GM19099 (cell line): ENCODE results near the gene C10orf105.

Experiments used
- POLR2A ChIP-seq: IDR thresholded peaks from 3 replicates; pipeline ENCODE4 v1.6.1; 2011; ENCODE audit warnings: low read depth; ENCODE audit not compliant: insufficient read length; ENCODE audit errors: extremely low read depth

C10orf105 gene

DNA sequence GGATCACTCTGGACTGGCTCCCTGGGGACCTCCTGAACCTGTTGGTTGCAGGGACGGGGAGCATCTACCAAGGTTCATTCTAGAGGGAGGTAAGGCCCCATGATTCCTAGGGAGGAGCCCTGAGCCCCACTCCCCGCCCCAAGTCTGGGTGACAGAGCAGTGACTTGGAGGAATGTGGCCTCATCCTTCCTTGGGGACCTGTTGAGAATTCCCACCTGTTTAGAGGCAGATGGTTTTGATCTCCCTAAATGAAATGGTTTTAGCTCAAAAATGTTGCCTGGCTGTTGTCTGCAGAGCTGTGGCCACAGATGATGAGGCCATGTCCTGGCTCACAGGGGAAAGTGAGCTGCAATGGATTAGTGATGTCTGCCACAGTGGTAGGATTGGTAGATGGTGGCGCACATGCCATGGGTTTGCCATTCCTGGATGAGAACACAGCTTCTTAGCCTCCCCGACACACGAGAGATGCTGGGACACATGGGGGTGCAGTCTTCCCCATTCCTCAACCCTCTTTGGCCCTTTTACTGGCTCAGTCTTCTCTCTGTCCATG lies 12.3 kb downstream of the C10orf105 start:
- no peak for TF ChIP-seq POLR2A

DNA sequence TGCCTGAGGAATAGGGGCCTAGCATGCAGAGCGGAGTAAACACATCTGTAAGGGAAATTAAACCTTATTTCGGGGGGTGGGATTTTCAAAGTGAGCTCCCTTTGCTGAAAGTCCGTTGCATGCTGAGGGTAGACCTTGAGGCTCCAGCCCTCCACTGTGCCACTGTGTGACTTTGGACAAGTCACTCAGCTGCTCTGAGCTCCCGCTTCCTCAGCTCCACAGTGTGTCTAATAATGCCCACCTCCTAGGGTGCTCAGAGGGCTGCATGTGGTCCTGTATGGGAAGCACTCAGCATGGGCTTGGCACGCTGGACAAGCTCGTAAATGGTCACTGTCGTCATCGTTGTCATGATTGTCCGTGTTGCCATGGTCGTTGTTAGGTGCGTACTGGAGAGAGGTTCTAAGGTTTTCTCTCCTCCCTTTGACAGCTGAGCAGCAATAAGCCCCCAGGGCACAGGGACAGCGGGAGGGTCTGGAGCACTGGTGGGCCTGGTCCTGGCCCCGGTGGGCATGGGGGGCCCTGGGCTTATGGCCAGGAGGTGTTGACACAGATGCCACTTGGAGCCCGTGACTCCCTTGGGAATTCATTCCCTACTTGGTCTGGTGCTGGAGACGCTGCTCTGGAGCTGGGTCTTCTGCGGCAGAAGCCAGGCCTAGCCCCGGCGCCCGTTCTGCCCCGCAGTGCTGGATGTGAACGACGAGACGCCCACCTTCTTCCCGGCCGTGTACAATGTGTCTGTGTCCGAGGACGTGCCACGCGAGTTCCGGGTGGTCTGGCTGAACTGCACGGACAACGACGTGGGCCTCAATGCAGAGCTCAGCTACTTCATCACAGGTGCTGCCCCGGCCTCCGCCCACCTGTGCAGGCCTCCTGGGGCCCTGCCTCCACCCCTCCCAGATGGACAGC lies 13.1 kb downstream of the C10orf105 start:
- TF ChIP-seq POLR2A, result no peak

DNA sequence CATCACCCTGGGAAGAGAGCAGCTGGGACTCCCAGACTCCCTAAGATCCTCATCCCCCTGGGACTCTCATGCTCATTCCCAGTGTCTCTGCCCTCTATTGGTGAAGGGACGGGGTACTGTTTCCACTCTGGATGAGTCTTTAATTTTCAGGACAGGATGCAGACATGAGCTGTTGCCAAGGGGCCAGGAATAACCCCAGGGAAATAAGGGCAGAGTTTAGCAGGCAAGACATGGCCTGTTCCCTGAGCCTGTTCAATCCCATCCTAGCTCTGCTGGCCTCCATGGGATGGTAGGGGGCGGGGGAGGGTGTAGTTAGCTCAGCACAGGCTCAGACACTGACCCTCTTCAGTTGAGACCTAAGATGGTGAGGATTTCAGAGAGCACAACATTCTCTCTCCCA lies 14.0 kb downstream of the C10orf105 start:
- no peak for TF ChIP-seq POLR2A

DNA sequence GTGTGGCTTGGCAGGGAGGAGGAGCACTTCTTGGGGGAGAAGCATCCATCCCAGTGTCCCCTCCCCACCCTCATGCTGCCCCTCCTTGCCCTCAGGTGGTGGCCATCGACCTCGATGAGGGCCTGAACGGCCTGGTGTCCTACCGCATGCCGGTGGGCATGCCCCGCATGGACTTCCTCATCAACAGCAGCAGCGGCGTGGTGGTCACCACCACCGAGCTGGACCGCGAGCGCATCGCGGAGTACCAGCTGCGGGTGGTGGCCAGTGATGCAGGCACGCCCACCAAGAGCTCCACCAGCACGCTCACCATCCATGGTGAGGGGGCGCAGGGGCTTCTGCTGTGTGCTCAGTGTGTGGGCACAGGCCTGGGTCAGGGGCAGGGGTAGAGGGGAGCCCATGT lies 14.8 kb downstream of the C10orf105 start:
- TF ChIP-seq POLR2A, result no peak

DNA sequence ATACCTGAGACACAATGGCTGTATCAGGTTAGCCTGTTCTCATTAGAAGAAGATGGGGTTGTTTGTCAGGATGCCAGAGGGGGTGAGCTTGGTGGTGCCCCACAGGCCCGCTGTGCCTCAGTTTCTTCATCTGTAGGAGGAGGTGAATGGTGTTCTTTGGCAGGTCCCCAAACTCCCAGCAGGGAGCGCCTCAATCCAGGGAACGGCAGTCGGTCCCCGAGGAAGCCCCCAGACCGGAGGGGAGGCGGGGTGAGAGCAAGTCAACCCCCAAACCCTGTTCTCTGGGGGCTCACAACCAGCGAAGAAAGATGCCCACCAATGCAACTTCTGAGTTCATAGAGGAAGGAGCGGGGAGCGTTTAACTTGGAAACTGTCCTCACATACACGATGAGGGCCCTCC lies 16.0 kb downstream of the C10orf105 start:
- no peak for TF ChIP-seq POLR2A

DNA sequence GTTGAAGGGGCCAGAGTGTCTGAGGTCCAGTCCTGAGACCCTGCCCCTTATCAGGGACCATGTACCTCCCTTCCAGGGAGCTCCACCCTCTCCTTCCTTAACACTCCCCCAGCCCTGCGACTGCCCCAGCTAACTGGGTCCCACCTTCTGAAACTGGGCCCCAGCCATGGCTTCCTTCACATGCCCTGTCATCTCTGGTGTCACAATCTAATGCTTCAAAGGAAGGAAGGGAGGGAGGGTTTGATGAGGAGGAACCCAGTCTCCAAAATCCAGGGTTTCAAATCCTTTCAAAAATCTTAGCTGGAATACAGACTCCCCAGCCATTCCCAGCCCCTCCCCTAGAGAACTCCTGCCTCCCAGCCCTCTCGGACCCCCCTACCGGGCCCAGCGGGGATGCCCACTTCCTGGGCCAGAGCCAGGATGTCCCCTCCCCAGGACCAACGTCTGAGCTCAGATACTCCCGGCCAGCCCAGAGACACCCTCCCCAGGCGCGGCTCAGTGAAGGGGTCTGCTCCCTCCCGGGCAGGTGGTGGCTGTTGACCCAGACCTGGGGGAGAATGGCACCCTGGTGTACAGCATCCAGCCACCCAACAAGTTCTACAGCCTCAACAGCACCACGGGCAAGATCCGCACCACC lies 18.0 kb downstream of the C10orf105 start:
- no peak for TF ChIP-seq POLR2A

DNA sequence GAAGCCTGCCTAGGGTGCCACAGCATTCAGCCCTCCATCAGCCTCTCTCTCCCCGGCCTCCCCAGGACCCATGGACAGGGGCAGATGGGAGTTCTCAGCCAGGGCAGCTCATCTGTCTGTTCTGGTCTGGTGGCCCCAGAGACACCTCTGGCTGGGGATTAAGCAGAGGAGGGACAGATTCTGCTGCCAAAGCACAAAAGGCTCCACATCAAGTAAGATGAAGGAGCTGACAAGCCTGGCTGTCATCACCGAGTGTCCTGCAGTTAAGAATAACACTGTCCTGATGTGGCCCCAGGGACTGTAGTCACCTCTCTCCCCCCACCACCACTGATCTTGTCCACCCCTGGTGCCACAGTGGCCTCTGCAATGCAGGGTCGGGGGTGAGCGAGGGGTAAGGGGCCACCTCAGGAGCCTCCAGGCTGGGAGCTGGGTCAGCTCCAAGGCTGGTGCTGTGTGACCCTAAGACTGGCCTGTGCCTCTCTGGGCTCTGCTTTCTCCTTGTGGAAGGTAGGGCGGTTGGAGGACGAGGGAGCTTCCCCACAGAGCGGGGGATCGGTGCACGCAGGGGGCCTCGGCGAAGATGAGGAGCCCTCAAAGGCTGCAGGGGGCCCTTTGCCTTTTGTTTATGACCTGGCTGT lies 18.7 kb downstream of the C10orf105 start:
- TF ChIP-seq POLR2A, result no peak

DNA sequence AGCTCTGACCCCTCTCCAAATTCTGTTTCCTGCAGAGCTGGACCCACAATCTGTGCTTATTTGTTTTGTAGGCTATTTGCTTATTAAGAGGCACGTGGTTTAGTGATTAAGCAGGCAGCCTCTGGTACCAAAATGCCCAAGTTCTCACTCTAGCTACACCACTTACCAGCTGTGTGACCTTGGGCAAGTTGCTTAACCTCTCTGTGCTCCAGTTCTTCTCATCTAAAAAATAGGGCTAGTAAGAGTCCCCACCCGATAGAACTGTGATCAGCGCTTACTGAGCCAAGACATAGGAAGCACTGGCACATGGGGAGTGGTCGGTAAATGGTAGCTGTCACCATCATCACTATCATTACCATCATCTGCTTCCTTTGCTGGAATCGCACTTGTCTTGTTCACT lies 20.8 kb downstream of the C10orf105 start:
- no peak for TF ChIP-seq POLR2A

DNA sequence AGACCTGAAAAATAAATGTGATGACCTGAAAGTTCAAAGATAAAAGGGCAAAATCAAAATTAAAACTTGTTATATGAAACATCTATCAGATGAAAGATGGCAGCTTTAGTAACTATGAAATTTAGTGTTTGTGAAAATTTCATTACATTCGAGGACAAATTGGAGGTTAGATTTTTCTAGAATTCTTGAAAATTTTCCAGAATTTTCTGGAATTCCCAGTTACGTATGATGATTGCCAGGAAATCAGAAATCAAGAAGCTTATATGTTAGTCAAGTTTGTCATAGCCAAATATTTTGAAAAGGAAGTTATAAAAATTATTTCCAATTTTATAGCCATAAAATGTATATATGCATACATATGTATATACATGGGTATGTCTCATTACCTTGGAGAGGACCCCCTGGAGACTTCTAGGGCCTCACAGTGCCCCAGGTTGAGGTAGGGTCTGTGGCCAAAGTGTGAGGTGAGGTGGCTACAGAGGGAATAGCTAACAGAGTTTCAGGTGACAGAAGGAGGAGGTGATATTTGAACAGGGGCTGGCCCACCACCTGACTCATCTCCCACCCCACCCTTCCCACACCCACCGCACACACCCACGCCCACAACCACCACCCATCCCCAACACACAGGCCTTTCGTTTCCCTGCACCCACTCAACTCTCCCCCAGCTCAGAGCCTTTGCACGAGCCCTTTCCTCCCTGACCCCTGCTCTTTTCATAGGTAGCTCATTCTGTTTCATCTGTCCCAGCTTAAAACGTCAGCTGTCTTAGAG lies 21.5 kb downstream of the C10orf105 start:
- no peak for TF ChIP-seq POLR2A

DNA sequence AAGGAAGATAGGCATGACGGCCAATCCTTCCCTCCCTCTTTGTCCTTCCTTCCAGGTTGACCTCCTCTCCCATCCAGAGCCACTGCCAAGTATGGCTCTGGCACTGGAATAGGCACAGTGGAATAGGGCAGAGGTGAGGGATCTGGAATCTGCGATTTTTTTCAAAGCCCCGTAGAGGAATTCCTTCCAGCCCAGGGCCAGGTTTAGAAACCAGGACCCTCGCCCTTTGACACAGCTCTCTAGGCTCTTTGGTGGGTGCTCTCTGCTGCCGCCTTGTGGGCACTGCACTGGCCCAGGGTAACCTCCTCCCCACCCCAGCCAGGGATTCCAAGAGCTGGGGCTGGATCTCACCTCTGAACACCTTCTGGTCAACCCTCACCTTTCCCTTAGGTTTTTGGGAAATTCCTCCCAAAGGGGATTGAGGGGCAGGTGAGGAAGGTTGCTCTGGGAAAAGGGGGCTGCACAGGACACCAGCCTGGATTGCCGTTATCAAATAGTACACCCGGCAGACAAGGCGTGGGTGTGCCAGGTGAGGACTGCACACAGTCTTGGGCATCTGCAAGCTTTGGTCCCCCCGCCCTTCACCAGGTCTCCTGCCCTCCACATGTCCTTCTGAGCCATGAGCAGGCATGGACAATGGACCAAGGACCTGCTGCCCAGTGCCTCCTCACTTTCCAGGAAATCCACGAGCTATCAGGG lies 22.8 kb downstream of the C10orf105 start:
- TF ChIP-seq POLR2A, result no peak

DNA sequence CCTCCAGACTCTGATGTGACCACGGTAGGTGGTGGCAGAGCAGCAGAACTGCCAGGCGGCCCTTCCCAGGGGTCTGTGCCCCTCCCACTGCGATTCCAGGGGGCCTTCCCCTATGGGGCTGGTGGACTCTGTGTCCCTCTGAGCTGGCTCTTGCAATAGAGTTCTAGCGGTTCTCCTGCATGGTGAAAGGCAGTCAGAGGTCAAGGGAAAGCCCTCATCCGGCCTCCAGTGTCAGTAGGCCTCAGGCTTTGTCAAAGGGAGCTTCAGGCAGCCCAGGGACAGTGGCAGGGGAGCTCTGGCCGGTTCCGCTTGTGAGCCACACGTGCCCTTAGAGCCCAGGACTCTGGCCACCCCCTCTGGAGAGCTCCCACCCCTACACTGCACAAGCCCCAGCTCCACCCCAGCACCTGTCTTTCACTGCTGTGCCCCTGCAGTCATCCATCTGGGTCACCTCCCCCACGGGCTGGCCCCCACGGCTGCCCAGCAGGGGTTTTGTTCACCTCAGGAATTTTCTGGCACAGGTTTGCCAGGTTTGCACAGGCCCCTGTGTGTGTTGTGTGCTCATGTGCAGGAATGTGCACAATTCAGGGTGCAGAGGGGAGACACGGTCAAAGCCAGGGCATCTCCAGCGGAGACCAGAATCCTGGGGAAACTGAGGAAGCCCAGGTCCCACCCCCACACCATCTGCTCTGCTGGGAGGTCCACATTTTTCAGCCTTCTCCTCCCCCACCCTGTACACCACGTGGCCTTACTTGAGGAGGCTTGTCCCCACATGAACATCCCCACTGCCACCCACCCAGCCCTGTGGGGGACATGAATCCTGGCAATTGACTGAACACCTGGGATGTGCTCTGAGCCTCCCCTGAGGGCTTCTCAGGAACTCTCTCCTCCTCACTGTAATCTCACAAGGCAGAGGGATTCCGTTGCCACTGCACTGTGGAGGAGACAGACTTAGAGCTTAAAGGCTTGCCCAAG lies 23.8 kb downstream of the C10orf105 start:
- no peak for TF ChIP-seq POLR2A

DNA sequence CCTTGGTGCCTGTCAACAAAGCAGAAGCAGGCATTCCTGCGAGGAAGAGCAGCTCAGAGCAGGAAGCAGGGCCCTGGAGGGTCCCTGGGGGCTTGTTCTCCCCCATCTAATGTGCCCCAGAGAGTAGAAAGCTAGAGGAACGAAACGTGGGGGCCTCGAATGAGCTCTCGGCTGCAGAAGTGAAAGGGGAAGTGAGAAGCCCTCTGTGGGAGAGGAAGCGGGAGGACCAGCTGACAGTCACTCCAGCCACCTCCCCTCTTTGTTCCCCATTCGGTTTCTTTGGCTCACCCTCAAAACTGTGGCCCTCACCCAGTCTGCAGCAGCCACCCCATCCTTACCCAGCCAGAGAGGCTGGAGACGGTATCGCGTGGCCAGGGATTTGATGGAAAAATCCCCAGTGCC lies 25.0 kb downstream of the C10orf105 start:
- no peak for TF ChIP-seq POLR2A

DNA sequence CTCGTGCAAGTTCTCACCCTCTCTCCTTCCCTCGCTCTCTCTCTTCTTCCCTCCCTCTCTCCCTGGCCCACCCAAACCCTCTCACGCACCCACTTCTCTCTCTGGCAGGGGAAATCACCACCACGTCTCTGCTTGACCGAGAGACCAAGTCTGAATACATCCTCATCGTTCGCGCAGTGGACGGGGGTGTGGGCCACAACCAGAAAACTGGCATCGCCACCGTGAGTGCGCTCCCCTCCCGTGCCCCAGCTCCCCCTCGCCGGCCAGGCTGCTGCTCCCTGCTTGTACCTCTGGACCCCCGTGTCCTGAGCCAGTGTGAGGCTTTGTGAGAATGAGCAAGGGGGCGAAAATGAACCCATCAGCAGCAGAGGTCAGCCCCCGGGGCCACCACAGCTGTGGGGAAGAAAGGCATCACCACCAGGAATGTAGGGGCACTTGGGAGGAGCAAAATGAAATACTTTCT lies 25.5 kb downstream of the C10orf105 start:
- no peak for TF ChIP-seq POLR2A
